ENCODE measurements around the gene SLC8A3. TPM values are rescaled to one million over a fixed set of nuclear protein-coding genes. Genes with fewer than 3 reads are reported as not detected.

SLC8A3 gene
- total RNA-seq, 1 experiment from 2014 or later: not detected

DNA sequence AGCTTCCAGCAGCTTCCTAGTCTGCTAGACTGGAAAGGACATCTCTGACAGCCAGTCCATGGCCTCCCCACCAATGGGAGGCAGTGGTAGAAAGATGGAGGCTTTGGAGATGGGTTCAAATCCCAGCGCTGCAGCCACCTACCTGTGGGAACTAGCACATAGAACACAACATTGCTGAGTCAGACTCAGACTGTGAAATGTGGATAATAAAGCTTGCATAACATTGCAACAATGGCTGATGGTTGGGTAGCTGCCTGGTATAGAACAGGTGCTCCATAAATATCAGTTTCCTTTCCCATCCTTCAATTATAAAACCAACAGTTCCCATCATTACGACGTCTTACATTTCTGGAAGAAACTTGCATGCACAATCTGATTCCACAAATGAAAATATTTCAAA is 94.6 kb downstream of the SLC8A3 start (continued):
- TF ChIP-seq EZH2 (IDR thresholded peaks at IDR 0.05): no peak
- no peak for TF ChIP-seq RAD21 (IDR thresholded peaks at IDR 0.05; ENCODE audit: low read depth)
- TF ChIP-seq, protein P1, sequence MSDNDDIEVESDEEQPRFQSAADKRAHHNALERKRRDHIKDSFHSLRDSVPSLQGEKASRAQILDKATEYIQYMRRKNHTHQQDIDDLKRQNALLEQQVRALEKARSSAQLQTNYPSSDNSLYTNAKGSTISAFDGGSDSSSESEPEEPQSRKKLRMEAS (IDR thresholded peaks at IDR 0.05): no peak
- no peak for TF ChIP-seq ELF1 (IDR thresholded peaks at IDR 0.05; ENCODE audit: borderline replicate concordance, low read depth)

DNA sequence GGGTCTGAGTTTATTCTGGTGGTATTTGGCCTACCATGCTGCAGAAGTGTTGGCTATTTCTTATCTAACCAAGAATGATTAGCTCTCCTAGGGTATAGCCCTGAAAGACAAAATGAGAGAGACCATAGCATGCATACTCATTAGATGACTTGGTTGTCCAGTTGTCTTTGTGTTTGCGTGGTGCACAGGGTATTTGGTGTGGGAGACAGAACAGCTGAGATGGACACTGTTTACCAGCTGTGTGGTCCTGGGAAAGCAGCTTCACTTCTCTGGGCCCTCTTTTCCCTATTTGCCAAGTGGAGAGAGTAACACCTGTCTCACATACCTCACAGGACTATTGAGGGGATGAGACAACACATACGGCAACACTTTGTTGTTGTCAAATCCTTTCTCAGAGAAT is 95.6 kb downstream of the SLC8A3 start:
- H3K27me3 ChIP-seq (ENCODE audit: insufficient read depth, low read length): peaks cover 71% of the 10 kb centered on the region
- intact Hi-C loops (cut with micrococcal nuclease): no loop called here

More for the DNA sequence above, 95.6 kb downstream of the SLC8A3 start:
- ATAC-seq (no peak), DNase-seq (ENCODE audit: low read depth, low spot score) (no peak)
- CTCF ChIA-PET: no interaction called here
- no peak overlapping the region for H3K4me2 ChIP-seq (ENCODE audit: low read length)
- no peaks in the 10 kb centered on the region for H3K36me3 ChIP-seq (ENCODE audit: control insufficient read depth in 1 of 2, insufficient read depth in 2 of 2, low read length in 2 of 2)
- H4K20me1 ChIP-seq (ENCODE audit: insufficient read depth): no peaks in the 10 kb centered on the region
- H2AFZ ChIP-seq (ENCODE audit: low read depth, low read length, poor library complexity, severe bottlenecking): no peak overlapping the region
- RAD21 ChIA-PET (ENCODE audit: low non-redundant PET in 1 of 2, low total read pairs in 2 of 2, uncharacterized antibody in 2 of 2, unreplicated experiment in 2 of 2): no interaction called here
- H3K9ac ChIP-seq (ENCODE audit: low read length): no peak overlapping the region
- no peaks in the 10 kb centered on the region for H3K4me1 ChIP-seq (ENCODE audit: control insufficient read depth in 1 of 2, insufficient read depth in 2 of 2, low read length in 2 of 2)
- H3K9me2 ChIP-seq (ENCODE audit: insufficient read depth): no peaks in the 10 kb centered on the region
- H3K4me3 ChIP-seq (replicated peaks in 1 of 2; ENCODE audit: low read depth in 1 of 2, low read length in 2 of 2): no peak overlapping the region
- H3K9me3 ChIP-seq (ENCODE audit: control insufficient read depth in 1 of 2, insufficient read depth in 1 of 2, low read depth in 1 of 2, low read length in 2 of 2): no peaks in the 10 kb centered on the region
- no peak overlapping the region for H3K27ac ChIP-seq (ENCODE audit: low read depth, low read length)
- BruUV-seq (replicated peaks): no TSS peak
- POLR2A ChIA-PET: no interaction called here
- TF ChIP-seq ZFX (IDR thresholded peaks at IDR 0.05) (no peak), YY1 (IDR thresholded peaks at IDR 0.05; ENCODE audit: extremely low read depth, insufficient replicate concordance, low read depth, low read length) (no peak), ELF1 (IDR thresholded peaks at IDR 0.05; ENCODE audit: borderline replicate concordance, low read depth) (no peak), TCF7L2 (IDR thresholded peaks at IDR 0.05; ENCODE audit: borderline replicate concordance, extremely low read depth, insufficient read depth, insufficient read length) (no peak), EGR1 (IDR thresholded peaks at IDR 0.05; ENCODE audit: low read depth) (no peak), FOSL1 (IDR thresholded peaks at IDR 0.05; ENCODE audit: low read depth) (no peak), SP1 (IDR thresholded peaks at IDR 0.05; ENCODE audit: low read depth) (no peak)
- TF ChIP-seq, protein P2, sequence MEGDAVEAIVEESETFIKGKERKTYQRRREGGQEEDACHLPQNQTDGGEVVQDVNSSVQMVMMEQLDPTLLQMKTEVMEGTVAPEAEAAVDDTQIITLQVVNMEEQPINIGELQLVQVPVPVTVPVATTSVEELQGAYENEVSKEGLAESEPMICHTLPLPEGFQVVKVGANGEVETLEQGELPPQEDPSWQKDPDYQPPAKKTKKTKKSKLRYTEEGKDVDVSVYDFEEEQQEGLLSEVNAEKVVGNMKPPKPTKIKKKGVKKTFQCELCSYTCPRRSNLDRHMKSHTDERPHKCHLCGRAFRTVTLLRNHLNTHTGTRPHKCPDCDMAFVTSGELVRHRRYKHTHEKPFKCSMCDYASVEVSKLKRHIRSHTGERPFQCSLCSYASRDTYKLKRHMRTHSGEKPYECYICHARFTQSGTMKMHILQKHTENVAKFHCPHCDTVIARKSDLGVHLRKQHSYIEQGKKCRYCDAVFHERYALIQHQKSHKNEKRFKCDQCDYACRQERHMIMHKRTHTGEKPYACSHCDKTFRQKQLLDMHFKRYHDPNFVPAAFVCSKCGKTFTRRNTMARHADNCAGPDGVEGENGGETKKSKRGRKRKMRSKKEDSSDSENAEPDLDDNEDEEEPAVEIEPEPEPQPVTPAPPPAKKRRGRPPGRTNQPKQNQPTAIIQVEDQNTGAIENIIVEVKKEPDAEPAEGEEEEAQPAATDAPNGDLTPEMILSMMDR (IDR thresholded peaks at IDR 0.05 in 2 of 3, conservative IDR thresholded peaks at IDR 0.05 in 1 of 3; ENCODE audit: borderline replicate concordance in 1 of 3, insufficient read depth in 1 of 3, low read depth in 2 of 3, low read length in 2 of 3): no peak
- TF ChIP-seq, protein P1 (IDR thresholded peaks at IDR 0.05): no peak
- H3K79me2 ChIP-seq (ENCODE audit: insufficient read depth, low read length): no peaks in the 10 kb centered on the region
